Measurements from ENCODE around the gene TUBGCP6. TPM values are rescaled to one million over a fixed set of nuclear protein-coding genes. Genes with fewer than 3 reads are reported as not detected.

Gene TUBGCP6
- total and polyA plus RNA-seq, 10 of the 15 experiments (the other 5 are each of a cell fraction or from before 2014, with no cell fraction given), result 0.74 to 41.4 (median 19.4) TPM

DNA sequence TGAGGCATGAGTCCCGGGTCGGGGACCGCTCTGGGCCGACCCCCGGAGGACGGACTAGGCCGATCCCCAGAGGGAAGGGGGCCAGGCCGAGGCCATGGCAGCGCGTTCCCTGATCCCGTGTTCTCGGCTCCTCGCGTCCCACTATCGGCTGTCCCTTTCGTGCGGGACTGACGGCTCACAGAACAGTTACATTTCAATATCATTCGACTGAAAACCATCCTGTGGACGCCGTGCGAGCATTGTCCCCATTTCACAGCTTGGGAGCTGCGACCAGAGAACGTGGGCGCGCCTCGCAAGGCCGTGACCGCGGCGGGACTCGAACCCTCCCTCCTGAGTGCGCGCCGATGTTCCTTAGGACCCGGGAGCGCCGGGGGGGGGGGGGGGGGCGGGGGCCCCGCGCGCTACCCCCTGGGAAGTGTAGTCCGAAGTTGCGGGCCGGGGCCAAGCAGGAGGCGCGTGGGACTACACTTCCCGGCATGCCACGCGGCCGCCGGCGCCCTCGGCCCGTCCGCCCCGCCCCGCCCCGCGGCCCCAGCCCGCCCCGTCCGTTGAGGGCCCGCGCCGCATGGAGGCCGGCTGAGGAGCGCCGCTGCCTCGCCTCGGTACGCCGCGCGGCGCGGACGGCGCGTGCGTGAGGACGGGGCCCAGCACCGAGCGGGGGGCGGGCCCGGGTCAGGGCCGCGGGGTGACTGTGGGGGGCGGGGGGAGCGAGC lies 59.3 kb downstream of the TUBGCP6 start, which contains the start of gene TRABD (continued):
- no peak for TF ChIP-seq E4F1 (IDR thresholded peaks at IDR 0.05; ENCODE audit: borderline replicate concordance, partially characterized antibody)
- TF ChIP-seq TARDBP (IDR thresholded peaks at IDR 0.05; ENCODE audit: borderline replicate concordance), result no peak; the same call in 1 of the 2 replicates
- TF ChIP-seq HCFC1 (IDR thresholded peaks at IDR 0.05; ENCODE audit: low read length), result peak; percentile 85
- TF ChIP-seq SREBF2 (IDR thresholded peaks at IDR 0.05; ENCODE audit: low read length), result no peak
- TF ChIP-seq IKZF2 (IDR thresholded peaks at IDR 0.05), result no peak
- TF ChIP-seq RAD21 (IDR thresholded peaks at IDR 0.05; ENCODE audit: insufficient read depth, low read depth, low read length), result no peak
- TF ChIP-seq NR2C1 (IDR thresholded peaks at IDR 0.05), result peak; percentile 63
- no peak for TF ChIP-seq POLR2AphosphoS2 (IDR thresholded peaks at IDR 0.05; ENCODE audit: low read depth, low read length)
- peak; percentile 57; the same call in 1 of the 2 replicates for TF ChIP-seq YY1 (IDR thresholded peaks at IDR 0.05; ENCODE audit: low read depth, low read length)
- no peak for TF ChIP-seq KLF5 (IDR thresholded peaks at IDR 0.05; ENCODE audit: partially characterized antibody)
- TF ChIP-seq SMAD5 (IDR thresholded peaks at IDR 0.05; ENCODE audit: low read depth), result no peak
- no peak for TF ChIP-seq ZNF592 (IDR thresholded peaks at IDR 0.05)
- TF ChIP-seq CHD1 (IDR thresholded peaks at IDR 0.05; ENCODE audit: low read depth, low read length), result no peak
- no peak for TF ChIP-seq SUZ12 (IDR thresholded peaks at IDR 0.05; ENCODE audit: unreplicated experiment)
- no peak for TF ChIP-seq NFIC (IDR thresholded peaks at IDR 0.05; ENCODE audit: low read depth, low read length)
- TF ChIP-seq, protein P1, sequence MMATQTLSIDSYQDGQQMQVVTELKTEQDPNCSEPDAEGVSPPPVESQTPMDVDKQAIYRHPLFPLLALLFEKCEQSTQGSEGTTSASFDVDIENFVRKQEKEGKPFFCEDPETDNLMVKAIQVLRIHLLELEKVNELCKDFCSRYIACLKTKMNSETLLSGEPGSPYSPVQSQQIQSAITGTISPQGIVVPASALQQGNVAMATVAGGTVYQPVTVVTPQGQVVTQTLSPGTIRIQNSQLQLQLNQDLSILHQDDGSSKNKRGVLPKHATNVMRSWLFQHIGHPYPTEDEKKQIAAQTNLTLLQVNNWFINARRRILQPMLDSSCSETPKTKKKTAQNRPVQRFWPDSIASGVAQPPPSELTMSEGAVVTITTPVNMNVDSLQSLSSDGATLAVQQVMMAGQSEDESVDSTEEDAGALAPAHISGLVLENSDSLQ (IDR thresholded peaks at IDR 0.05), result no peak
- TF ChIP-seq, protein P2, sequence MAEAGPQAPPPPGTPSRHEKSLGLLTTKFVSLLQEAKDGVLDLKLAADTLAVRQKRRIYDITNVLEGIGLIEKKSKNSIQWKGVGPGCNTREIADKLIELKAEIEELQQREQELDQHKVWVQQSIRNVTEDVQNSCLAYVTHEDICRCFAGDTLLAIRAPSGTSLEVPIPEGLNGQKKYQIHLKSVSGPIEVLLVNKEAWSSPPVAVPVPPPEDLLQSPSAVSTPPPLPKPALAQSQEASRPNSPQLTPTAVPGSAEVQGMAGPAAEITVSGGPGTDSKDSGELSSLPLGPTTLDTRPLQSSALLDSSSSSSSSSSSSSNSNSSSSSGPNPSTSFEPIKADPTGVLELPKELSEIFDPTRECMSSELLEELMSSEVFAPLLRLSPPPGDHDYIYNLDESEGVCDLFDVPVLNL (IDR thresholded peaks at IDR 0.05; ENCODE audit: low read depth, low read length), result no peak
- TF ChIP-seq MEF2B (IDR thresholded peaks at IDR 0.05; ENCODE audit: partially characterized antibody, poor library complexity, severe bottlenecking), result no peak
- no peak for TF ChIP-seq ZNF207 (IDR thresholded peaks at IDR 0.05; ENCODE audit: borderline replicate concordance)
- no peak for TF ChIP-seq JUND (IDR thresholded peaks at IDR 0.05; ENCODE audit: low read depth, low read length)
- no peak for TF ChIP-seq POU2F2 (IDR thresholded peaks at IDR 0.05; ENCODE audit: borderline replicate concordance, low read depth, low read length)
- no peak for TF ChIP-seq IRF4 (IDR thresholded peaks at IDR 0.05; ENCODE audit: low read depth, low read length)
- no peak for TF ChIP-seq CHD4 (IDR thresholded peaks at IDR 0.05)
